ENCODE measurements around the gene IGSF3.
A peak's percentile ranks its signal among the peaks of the same experiment; 100 is the strongest.

Gene IGSF3

DNA sequence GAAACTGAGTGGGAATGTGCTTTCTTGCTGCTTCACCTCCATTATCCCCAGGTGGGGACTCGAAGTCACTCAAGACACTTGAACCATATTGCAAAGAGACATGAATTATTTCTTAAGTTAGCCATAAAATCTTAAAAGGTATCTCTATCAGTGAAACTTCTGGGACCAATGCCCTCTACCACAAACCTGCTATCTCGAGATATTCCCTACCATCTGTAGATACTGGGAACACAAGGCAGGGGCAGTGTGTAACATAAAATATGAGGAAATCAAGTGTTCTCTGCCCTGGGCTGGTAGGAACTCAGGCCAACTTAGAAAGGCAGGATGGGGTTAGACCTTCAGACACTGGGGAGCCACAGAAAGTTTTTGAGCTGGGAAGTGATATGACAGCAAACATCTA, 95.4 kb downstream of the IGSF3 start:
- DNase-seq = no peak

DNA sequence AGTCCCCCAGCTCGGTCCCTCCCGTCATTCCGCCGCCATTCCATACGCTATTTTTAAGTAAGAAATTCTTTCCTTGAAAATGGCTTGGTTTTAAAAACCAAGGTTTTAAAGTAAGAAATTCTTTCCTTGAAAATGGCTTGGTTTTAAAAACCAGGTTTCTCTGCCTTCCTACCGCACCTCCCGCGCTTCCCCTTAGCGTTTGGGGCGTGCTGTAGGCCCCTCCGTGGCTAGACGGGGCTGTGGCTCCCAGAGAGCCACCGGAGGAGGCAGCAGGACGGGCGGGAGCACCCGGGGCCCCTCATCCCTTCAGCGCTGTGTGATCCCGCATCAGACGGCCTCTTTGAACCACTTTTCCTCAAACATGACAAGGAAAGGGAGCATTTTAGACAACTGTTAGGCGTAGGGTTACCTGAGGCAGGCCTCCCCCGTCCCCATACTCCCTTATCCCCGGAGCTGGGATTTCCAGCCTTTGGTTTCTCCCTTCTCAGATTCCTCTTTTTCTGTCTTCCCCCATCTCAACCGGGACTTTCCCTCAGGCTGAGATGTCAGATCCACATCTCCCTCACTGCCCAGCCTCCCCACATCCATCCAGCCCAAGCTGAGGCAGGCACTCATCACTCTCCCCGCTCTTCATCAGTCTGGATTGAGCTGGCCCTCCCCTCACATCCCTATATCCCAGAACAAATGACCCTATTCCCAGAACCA, 96.2 kb downstream of the IGSF3 start:
- peak; percentile 79 for DNase-seq

DNA sequence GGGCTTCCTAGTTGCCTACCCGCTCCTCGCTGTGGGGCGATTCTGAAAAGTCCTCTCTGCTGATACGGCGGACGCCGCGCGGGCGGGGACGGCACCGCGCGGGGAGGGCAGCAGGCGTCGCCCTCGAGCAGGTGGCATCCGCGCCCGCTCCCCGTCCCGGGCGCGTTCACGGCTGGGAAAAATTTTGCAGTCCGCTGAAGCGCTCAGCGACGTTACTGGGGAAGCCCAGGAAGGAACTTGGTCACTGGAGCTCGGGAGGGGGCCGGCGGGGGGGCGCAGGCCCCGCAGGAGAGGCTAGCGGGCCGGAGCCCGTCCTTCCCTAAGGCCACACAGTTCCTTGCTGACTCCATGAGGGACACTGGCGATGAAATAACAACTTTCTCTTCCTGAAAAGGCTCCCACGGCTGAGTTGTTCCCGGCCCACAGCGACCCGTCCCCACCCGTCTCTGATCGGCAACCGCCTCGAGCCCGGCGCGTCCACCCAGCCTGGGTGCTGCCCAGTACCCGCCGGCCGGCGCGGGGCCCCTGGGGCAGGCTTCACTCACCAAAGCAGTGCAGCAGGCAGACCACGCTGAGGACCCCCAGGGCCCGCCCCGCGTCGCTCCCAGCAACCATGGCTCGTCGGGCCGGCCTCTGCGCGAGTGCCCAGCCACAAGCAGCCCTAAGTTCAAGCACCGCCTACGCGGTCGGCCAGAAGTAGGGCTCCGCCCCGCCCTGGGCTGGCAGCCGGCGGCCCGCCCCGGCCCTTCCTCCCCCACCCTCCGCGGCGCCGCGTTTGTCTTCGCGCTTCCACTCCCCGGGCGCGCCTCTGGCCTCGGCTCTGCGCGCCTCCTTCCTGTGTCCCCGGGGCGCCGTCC, 96.9 kb downstream of the IGSF3 start, which contains the start of gene CD58:
Gene CD58, minus strand, starts transcription at position 669 of the 857 bp plus-strand sequence. Its CDS starts 54 bp downstream, at position 615.
- peak; percentile 97 for DNase-seq

DNA sequence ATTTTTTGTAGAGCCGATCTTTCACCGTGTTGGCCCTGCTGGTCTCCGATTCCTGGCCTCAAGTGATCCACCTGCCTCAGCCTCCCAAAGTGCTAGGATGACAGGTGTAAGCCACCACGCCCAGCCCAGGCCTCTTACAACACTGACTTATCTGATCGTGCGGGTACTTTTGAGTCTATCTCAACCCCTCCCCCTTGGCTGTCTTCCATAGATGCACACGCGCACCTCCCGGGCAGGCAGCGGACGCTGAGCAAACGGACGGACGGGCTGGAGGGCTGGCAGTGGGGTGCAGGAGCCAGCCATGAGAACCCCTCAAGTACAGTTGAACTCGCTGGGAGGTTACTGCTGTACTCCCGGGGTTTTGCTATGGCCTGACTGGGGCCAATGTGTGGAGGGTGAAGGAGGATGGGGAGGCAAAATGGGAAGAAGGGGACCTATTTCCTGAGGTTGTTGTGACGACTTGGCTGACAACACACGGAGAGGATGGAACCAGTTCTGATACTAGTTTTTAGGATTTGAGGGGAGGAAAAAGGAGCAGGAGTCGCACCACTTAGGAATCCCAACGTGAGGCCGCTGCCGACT, 97.7 kb downstream of the IGSF3 start:
- DNase-seq = peak; percentile 47

DNA sequence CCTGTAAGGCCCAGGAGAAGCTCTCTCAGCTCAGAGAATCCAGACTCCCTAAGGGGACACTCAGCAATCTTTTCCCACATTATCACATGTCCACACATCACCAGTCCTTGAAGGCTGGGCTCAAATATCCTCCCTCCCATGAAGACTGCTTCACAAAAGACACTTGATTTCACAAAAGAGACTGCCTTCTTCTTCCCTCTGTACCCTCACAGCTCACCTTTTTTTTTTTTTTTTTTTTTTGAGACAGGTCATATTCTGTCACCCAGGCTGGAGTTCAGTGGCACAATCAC, 98.2 kb downstream of the IGSF3 start:
- peak; percentile 43 for DNase-seq

DNA sequence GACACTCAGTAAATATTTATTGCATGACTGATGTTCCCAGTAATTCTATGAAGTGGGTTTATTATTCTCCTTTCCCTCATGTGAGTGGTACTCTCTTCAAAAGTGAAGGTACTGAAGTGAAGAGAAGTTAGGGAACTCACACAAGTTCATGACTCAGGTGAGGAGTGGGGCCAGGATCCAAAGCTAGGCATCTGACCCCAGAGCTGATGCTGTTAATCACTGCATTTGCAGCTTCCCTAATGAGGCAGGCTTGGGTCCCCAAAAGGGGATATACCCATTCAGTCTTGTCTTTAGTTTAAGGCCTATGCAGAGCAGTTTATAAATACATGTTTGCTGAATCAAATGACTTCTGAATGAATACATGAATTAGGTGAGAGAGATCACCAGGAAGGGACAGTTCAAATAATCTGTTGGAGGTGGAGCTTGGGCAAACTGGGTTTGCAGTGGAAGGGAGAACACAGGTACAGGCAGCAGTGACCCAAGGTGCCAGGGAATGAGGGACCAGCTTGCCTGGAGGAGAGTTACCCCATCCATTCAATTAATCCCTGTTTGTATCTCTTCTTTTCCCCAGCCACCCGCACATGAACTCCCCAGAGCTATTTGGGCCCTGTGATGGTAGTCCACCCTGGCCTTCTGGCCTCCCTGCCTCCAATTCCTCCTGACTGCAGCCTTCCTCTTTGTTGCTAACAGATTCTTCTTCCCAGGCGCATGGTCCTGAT, 98.7 kb downstream of the IGSF3 start:
- no peak for DNase-seq

DNA sequence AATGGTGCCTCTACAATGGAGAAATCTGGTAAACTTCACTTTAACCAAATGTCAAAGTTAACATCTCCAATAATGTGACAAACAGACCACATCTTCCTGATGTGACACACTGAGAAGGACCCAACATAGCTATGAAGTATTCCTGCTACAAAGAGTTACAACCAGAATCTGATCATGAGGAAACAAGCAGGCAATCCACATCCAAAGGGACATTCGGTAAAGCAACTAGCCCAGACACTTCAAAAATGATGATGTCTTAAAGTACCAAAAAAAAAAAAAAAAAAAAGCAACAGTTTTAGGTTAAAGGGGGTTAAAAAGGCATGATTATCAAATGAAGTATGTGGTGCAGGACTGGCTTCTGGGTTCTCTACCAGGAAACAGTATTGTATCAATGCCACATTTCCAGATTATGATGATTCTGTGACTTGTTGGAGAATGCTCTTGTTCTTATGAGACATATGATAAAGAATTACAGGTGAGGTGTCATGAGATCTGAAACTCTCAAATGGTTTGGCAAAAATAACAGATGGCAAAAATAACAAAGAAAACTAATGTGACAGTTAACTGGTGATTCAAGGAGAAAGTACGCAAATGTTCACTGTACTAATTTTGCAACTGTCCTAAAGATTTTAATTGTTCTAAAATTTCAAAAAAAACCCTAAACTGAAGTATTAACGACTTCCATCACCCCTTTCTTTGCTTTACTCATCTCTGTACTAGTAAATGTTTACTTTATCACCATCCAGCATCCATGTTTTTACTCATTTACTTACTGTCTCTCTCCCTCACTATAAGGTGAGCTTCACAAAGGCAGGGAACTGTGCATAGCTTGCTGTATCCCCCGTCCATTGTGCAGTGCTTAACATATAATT, 99.5 kb downstream of the IGSF3 start:
- DNase-seq = no peak

DNA sequence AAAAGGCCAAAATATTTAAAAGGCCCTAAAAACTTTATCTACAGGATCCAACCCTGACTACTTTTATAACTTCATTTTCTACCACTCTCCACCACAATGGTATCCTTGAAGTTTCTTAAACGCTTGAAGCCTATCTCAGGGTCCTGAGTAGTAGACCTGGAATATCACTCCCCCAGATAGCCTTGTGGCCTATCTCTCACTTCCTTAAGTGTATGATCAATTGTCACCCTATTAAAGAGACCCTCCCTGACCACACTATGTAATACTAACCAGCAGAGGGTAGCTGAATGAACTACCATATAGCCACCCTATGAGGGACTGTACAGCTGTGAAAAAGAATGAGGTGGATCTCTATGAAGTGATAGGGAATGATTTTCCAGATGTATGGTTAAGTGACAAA, 102.3 kb downstream of the IGSF3 start:
- DNase-seq = no peak

DNA sequence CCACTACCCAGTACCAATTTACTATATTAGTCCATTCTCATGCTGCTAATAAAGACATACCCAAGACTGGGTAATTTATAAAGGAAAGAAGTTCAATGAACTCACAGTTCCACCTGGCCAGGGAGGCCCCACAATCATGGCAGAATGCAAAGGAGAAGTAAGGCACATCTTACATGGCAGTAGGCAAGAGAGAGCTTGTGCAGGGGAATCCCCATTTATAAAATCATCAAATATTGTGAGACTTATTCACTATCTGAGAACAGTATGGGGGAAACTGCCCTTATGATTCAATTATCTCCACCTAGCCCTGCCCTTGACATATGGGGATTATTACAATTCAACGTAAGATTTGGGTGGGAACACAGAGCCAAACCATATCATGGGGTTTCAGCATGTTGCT, 103.1 kb downstream of the IGSF3 start:
- peak; percentile 44 for DNase-seq

DNA sequence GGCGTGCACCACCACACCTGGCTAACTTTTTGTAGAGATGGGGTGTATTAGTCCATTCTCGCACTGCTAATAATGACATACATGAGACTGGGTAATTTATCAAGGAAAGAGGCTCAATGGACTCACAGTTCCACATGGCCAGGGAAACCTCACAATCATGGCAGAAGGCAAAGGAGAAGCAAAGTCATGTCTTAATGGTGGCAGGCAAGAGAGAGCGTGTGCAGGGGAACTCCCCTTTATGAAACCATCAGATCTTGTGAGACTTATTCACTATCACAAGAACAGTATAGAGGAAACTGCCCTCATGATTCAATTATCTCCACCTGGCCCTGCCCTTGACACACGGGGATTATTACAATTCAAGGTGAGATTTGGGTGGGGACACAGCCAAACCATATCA, 105.1 kb downstream of the IGSF3 start:
- peak; percentile 76 for DNase-seq

DNA sequence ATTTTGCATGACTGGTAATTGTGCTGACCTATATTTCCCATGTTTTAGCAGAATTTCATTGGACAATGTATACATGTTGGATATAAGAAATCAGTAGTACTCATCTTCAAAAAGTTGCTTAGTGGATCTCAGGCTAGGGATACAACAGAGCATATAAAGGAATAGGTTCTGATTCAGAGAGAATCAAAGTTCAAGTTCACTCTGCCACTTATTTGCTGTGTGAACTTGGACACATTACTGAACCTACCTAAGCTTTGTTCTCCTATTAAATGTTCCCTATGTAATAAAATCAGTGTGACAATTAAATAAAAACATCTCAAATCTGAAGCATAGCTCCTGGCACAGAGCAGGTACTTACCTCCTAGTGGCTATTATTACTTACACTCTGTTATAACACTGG, 106.0 kb downstream of the IGSF3 start:
- no peak for DNase-seq

DNA sequence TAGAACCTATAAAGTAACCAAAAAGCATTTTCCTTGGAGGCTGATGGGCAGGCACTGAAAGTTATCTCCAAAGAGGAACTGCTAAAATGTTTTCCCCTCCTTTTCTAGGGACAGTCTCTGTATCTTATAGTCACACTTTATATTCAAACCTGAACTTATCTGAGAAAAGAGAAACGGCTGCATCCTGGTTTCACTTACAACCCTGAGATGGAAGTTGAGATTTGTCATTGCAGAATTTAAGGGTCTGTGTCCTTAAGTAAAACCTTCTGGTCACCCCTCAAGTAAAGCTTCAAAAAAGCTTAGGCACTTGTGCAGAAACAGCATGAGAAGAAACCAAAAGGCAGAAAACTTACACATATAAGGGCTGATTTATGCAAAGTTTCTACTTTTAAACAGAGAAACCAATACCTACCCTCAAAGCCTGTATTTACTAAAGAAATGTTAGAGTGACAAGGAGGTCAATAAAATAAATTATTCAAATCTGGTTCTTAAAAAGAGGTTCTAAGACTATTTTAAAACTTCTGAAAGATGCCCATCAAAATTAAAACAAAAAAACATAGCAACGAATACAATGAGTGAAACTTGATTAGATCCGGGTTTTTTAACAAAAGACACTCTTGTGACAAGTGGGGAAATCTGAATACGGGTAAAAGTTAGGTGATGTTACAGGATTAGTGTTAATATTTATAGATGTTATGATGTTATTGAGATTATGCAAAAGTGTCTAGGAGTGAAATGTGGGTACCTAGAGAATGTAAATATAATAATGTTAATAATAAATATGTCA, 106.6 kb downstream of the IGSF3 start:
- peak; percentile 68 for DNase-seq

DNA sequence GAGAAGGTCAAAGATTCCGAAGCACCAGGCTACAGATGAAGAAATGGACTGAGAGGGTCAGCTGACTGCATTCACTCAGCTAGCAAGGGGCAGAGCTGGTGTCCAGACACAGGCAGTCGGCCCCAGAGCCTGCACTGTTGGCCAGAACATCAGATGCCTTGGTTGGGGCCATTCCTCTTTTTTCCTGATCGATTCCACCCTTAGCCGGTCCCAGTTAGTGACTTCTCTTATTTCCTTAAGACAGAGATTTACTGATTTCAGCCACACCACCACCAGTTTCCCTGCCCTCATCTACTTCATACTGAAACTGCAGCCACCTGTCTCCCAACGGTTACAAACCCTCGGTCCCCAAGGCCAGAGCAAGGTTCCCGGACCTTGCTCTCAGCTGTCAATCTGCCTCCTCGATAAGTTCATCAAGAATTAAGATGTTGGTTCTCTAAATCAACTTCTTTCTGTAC, 108.2 kb downstream of the IGSF3 start:
- no peak for DNase-seq

DNA sequence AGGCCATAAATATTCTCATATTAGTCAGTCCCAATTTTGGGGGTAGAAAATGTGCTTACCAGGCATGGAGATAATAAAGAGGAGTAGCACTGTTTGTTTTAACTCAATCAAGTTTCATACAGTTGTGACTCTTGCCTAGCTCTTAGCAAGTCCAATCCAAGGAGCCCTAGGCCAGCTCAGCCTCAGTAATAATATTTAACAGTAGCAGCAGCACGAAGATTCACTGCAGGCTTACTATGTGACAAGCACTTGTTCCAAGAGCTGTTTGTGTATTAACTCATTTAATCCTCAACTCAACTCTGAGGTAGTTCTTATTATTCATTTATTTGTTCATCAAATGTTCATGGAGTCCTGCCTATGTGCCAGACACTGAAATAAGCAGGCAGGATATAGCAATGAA, 109.0 kb downstream of the IGSF3 start:
- DNase-seq = no peak

DNA sequence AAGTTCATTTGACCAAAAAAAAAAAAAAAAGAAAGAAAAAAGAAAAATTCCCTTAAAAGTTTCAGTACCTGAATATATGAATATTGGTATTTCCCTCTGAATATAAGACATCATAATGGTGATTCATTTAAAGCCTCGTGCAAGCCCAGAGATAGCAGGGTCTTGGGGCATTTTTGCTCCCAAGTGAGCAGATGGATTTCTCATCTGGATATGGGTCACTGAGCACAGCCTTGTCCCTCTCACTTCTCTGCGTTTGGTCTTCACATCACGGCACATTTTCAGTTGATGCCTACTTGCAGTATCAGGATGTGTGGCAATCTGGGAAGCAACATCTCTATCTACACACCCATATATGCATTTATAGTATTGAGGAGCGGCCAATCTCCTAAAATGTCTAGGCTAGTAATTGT, 109.4 kb downstream of the IGSF3 start:
- peak; percentile 73 for DNase-seq

DNA sequence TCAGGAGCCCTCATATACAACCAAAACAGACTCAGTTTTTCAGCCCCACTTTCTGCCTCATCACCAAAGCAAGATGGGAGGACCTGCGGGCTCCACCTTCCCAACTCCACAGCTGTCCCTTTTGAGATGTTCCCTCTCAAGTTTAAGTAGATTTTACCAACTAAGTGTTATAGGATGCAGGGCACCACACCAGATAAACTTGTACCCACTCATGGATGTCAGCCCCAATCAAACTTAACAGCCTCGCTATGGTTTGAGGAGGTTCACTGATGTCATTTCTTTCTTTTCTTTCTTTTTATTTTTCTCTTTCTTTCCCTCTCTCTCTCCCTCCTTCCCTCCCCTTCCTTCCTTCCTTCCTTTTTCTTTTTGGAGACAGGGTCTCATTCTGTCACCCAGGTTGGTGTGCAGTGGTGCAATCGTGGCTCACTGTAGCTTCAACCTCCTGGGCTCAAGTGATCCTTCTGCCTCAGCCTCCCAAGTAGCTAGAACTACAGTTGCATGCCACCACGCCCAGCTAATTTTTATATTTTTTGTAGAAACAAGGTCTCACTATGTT, 110.1 kb downstream of the IGSF3 start:
- no peak for DNase-seq

DNA sequence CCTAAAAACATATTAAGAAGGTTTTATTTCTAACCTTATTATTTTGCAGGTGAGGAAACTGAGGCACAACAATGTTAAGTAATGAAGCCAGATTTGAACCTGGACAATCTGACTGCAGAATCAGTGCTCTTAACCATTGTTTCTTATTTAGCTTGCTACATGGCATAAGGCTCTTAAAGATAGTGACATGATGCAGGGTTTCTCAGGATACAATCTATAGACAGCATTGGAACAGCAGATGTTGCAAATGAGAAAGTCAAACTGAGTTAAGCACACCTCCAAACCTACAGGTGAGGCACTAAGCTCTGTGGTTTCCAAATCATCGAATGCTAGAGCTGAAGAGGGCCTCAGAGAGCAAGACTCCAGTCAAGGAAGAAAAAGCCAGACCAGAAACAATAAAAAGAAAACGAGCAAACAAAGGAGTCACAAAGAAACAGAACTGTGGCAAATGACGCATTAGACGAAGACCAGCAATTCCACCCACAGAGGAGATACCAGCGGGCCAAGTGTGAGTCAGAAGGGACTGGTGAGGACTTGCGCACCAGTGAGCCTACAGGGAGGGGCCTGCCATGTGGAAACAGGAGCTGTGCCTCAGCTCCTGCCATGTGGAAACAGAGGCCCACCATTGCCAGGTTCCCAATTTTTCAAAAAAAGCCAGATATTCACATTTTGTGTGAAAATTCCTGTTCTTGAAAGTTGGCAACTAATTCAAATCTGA, 111.1 kb downstream of the IGSF3 start:
- DNase-seq = peak; percentile 98

DNA sequence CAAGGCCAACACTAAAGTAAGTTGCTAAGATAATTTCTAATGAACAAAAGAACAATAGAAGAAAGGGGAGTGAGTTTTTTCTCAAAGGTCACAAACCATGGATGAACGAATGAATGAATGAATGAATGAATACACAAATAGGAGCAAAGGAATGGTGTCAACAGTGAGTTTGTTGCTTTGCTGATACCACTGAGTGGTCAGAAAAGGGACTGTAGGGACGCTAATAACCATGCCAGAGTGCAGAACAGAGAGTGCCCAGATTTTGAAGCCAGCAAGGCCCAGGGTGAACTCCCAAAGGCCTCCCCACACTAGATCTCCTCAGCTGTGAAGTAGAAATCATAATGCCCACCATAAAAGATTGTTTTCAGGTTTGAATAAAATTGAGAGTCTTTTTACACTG, 112.6 kb downstream of the IGSF3 start:
- no peak for DNase-seq

DNA sequence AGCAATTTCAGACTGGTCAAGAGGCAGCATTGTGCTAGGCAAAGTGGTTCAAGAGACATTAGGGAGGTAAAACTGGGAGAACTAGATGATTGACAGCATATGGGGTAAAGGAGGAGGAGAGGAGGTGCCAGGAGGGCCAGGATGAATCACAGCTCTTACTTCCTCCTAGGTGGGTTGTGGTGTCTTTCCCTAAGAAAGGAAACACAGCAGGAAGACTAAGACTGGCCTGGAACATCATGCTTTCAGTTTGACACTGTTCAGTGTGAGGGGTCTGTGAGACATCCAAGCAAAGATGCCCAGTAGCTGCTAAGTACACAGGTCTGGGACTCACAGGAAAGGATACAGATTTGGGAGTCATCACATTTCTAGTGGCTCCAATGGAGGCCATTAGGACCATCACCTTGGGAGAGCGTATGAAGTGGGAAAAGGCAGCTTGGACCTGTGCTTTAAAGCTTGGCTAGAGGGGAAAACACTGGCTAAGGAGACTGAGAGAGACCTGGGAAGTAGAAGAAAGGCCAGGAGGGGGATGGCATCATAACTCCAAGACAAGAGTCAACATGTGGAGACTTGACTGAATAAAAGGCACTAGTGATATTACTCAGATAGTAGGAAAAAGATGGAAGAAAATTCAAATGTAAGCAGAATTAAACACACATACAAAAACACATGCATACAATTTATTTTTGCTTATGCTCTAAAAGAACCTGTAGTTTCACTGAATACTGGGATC, 114.0 kb downstream of the IGSF3 start:
- peak; percentile 41 for DNase-seq

Data from inflammatory macrophage treated with lipopolysaccharide for 4 hours (primary cell).